Activated naive CD4-positive, alpha-beta T cell treated with anti-CD3 and anti-CD28 coated beads, Interleukin-2, amount 10 ng/mL, durations not matched to agents 7 days and 5 days (primary cell): Measurements from ENCODE around the gene CACNA2D4.
"Not testable (repeated sequence)": the region's sequence is repeated elsewhere in the genome, so short reads cannot be mapped to it uniquely, and the experiment has no call there.

Experiments
- CTCF ChIA-PET: fragments of 350-600 bp; sonication (Branson Sonifier 250); formaldehyde crosslinking; loops from one replicate; lab custom pipeline; 2021; ENCODE audit warnings: antibody characterized with exemption; lab: Charles Lee
- DNase-seq: peaks from one replicate; pipeline ENCODE4 v3.0.0-alpha.2; 2020
- H3K27ac Mint-ChIP-seq: one replicate; pipeline ENCODE4 v1.8.0; 2021; ENCODE audit warnings: mild to moderate bottlenecking, moderate library complexity, mixed read lengths
- H3K27me3 Mint-ChIP-seq: one replicate; pipeline ENCODE4 v1.8.0; 2021; ENCODE audit warnings: mild to moderate bottlenecking, mixed read lengths
- H3K36me3 Mint-ChIP-seq: one replicate; pipeline ENCODE4 v1.8.0; 2021; ENCODE audit warnings: mixed read lengths
- H3K4me1 Mint-ChIP-seq: one replicate; pipeline ENCODE4 v1.8.0; 2021; ENCODE audit warnings: mixed read lengths
- H3K4me3 Mint-ChIP-seq: one replicate; pipeline ENCODE4 v1.8.0; 2021; ENCODE audit warnings: mild to moderate bottlenecking, moderate library complexity, mixed read lengths
- H3K9me3 Mint-ChIP-seq: one replicate; pipeline ENCODE4 v1.8.0; 2021; ENCODE audit warnings: mixed read lengths

Gene CACNA2D4

GRCh38 chr12:1918081-1918883, at the start of gene CACNA2D4:
Gene CACNA2D4, minus strand, starts transcription at chr12:1918652. Its CDS starts 179 bp downstream, at chr12:1918473.
- Mint-ChIP-seq H3K27me3 (peaks cover 51% of the 10 kb centered on the region), H3K4me3 (no peak within 1 kb of the TSS), H3K36me3 (peaks cover 7% of the 10 kb centered on the region), H3K4me1 (peaks cover 31% of the 10 kb centered on the region), H3K27ac (no peak within 1 kb of the TSS), H3K9me3 (peaks cover 2% of the 10 kb centered on the region)
- CTCF ChIA-PET, result interaction anchor here (1.2 to 1.8 kb wide), 3 partner anchors 22 to 284 kb away, joined by 3 to 10 read pairs (median 3); no protein-coding TSS in a partner anchor
- DNase-seq, result no peak

DNA sequence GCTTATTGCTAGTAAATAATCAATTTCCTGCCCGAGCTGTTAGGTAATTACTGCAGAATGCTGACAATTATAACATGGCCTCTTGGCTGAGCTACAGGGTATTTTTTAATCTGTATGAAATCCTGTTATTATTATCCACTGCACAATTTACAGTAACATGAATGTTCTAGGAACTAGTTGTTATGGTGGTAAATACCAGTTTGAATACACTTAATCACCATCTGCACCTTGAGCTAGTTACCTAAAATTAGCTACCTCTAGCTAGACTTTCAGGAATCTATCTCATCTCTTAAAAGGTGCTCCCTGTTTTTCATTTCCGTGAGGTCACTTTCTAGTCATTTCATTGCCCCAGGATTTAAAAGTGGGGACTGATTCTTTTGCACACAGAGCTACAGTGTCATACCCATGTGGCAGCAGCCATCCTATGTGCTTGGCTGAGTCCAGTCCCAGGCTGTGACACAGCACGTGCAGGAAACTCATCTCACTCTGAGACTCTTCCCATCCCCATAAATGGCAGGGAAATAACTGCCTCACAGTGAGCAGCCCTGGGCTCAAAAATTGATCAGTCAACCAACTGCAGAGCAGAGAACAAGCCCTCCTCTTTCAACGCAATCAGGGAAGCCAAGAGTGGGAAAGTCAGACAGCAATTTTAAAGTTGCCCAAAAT, 48.2 kb upstream of the CACNA2D4 start:
- Mint-ChIP-seq H3K4me1 (peaks cover 3% of the 10 kb centered on the region), H3K4me3 (no peak overlapping the region), H3K36me3 (peaks cover 19% of the 10 kb centered on the region), H3K27me3 (no peaks in the 10 kb centered on the region), H3K27ac (no peak overlapping the region), H3K9me3 (no peaks in the 10 kb centered on the region)
- CTCF ChIA-PET, result no interaction called here
- no peak for DNase-seq

GRCh38 chr12:1965916-1966315, 47.5 kb upstream of the CACNA2D4 start:
- Mint-ChIP-seq H3K36me3 (peaks cover 19% of the 10 kb centered on the region), H3K27ac (no peak overlapping the region), H3K27me3 (no peaks in the 10 kb centered on the region), H3K4me1 (peaks cover 3% of the 10 kb centered on the region), H3K9me3 (no peaks in the 10 kb centered on the region), H3K4me3 (no peak overlapping the region)
- DNase-seq, result no peak
- CTCF ChIA-PET, result no interaction called here

DNA sequence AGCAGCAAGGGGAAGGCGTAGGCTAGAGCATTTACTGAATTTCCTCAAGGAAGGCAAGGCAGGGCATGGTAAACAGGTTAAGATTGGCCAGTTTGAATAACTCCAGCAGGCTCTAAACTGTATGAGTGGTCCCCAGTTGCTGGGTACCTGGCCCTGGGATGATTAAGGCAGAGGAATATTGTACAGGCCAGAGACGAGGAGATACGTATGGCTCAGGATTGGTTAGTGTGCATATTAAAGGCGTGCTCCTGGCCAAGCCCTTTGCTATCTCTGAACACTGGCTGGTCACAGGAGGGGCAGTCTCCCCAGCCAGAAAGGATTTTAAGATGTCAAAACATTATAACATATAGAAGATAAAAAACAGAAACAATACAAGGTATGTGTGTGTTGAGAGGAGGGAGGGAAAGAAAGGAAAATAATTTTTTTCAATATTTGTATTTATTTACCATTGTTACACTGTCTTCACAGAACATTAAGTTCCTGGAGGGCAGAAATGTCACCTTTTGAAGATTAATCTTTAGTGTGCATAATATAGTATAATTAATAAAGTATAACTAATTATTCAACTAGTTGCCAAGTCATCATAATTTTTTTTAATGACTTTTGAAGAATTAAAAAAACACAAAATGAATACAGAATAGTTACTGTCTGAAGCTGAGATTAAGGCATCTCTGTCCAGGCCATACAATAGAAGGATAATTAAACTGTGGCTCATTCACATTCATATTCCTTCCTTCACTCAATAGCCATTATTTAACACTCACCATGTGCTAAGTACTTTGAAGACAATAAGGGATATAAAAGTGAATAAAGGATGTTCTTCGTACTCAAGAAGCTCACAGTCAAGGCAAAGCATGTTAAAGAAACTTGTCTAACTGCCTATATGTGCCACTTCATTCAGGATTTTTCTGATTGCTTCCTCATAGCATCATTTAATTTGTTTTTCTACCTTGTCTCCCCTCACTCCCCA, 43.9 kb upstream of the CACNA2D4 start:
- no peaks in the 10 kb centered on the region for H3K27me3 Mint-ChIP-seq
- H3K27ac Mint-ChIP-seq, result no peak overlapping the region
- H3K4me3 Mint-ChIP-seq, result no peak overlapping the region
- H3K9me3 Mint-ChIP-seq, result no peaks in the 10 kb centered on the region
- DNase-seq, result no peak
- peaks cover 26% of the 10 kb centered on the region for H3K36me3 Mint-ChIP-seq
- CTCF ChIA-PET, result interaction anchor here (1.1 kb wide), 1 partner anchor 15 kb away, joined by 3 read pairs; no protein-coding TSS in a partner anchor
- peaks cover 3% of the 10 kb centered on the region for H3K4me1 Mint-ChIP-seq

GRCh38 chr12:1956716-1957115, 38.3 kb upstream of the CACNA2D4 start:
- H3K4me3 Mint-ChIP-seq, result no peak overlapping the region

DNA sequence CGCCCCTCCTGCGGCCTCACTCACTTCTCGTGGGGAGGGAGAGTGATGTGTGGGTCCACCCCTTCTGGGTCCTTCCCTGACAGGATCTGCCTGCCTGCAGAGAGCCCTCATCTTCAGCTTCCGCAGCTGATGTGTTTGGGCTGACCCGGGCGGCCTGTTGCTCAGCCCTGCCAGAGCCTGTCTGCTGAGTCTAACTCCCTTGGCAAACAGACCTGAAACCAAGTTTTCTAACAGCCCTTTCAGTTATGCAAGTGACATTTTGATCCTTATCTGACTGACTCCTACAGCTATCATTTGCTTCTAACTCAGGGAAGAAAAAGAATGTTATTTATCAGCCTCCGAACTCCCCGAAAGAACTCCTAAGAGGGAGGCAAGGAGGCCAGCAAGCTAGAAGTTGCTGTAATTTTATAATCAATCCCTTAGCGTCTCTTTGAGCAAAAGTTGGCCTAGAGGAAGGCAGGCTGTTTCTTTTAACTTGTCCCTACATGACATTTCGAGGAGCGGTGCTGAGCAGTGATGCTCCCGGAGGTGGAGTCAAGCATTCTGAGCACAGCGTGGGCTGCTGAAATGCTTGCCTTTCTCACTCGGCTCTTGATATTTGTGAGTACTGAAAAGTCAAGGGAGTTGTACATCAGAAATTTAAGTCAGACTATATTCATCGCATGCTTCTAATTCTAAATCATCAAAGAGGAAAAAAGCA, 31.5 kb upstream of the CACNA2D4 start:
- no peak for DNase-seq

More at GRCh38 chr12:1956716-1957115, 38.3 kb upstream of the CACNA2D4 start:
- no peak for DNase-seq
- Mint-ChIP-seq H3K4me1 (no peaks in the 10 kb centered on the region), H3K27me3 (no peaks in the 10 kb centered on the region), H3K27ac (no peak overlapping the region), H3K36me3 (peaks cover 18% of the 10 kb centered on the region), H3K9me3 (no peaks in the 10 kb centered on the region)
- CTCF ChIA-PET, result no interaction called here

DNA sequence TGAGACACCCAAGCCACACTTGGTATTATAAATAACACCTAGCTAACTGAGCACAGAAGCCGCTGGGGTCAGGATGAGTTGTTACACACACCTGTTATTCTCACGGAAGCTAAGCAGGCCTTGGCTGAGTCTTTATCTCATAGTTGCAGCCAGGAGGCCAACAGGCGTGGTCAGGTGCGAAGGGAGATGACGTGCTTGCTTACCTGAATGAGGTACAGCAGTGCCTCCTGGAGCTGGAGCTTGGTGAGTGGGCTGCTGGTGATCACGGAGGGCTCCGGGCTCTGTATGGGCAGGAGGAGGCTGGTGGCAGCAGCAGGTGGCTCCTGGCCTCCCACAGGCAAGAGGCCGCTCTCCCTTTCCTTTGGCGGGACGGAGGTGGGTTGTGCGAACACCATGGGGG, 30.4 kb upstream of the CACNA2D4 start:
- CTCF ChIA-PET, result interaction anchor here (0.7 to 2.4 kb wide), 3 partner anchors 9 to 158 kb away, joined by 3 to 12 read pairs (median 3); no protein-coding TSS in a partner anchor
- no peaks in the 10 kb centered on the region for H3K4me1 Mint-ChIP-seq
- peaks cover 4% of the 10 kb centered on the region for H3K9me3 Mint-ChIP-seq
- H3K27me3 Mint-ChIP-seq, result no peaks in the 10 kb centered on the region
- no peak for DNase-seq
- H3K4me3 Mint-ChIP-seq, result no peak overlapping the region
- H3K27ac Mint-ChIP-seq, result no peak overlapping the region
- H3K36me3 Mint-ChIP-seq, result peaks cover 50% of the 10 kb centered on the region

More for the DNA sequence above, 31.5 kb upstream of the CACNA2D4 start:
- Mint-ChIP-seq H3K4me1 (no peaks in the 10 kb centered on the region), H3K27me3 (no peaks in the 10 kb centered on the region), H3K4me3 (no peak overlapping the region), H3K9me3 (peaks cover 4% of the 10 kb centered on the region), H3K27ac (no peak overlapping the region), H3K36me3 (peaks cover 47% of the 10 kb centered on the region)
- CTCF ChIA-PET, result interaction anchor here (1.4 to 2.4 kb wide), 2 partner anchors 10 to 85 kb away, joined by 3 to 12 read pairs; no protein-coding TSS in a partner anchor

- Mint-ChIP-seq H3K9me3 (peaks cover 4% of the 10 kb centered on the region), H3K36me3 (peaks cover 43% of the 10 kb centered on the region), H3K4me1 (no peaks in the 10 kb centered on the region), H3K4me3 (no peak overlapping the region), H3K27ac (no peak overlapping the region), H3K27me3 (no peaks in the 10 kb centered on the region)
- CTCF ChIA-PET, result no interaction called here
- no peak for DNase-seq
Observed at GRCh38 chr12:1947081-1947480, 28.6 kb upstream of the CACNA2D4 start.

- Mint-ChIP-seq H3K4me3 (no peak overlapping the region), H3K4me1 (no peaks in the 10 kb centered on the region), H3K36me3 (peaks cover 37% of the 10 kb centered on the region), H3K27ac (no peak overlapping the region), H3K9me3 (peaks cover 4% of the 10 kb centered on the region), H3K27me3 (no peaks in the 10 kb centered on the region)
- no peak for DNase-seq
- CTCF ChIA-PET, result no interaction called here
Observed at GRCh38 chr12:1946296-1946695, 27.8 kb upstream of the CACNA2D4 start.

GRCh38 chr12:1945502-1945901, 27.1 kb upstream of the CACNA2D4 start:
- H3K27me3 Mint-ChIP-seq, H3K4me1 Mint-ChIP-seq, DNase-seq, H3K9me3 Mint-ChIP-seq, H3K27ac Mint-ChIP-seq, H3K4me3 Mint-ChIP-seq, CTCF ChIA-PET: not testable (repeated sequence)
- peaks cover 40% of the 10 kb centered on the region for H3K36me3 Mint-ChIP-seq

GRCh38 chr12:1939801-1940607, 21.6 kb upstream of the CACNA2D4 start:
- H3K27me3 Mint-ChIP-seq, result no peaks in the 10 kb centered on the region
- peaks cover 4% of the 10 kb centered on the region for H3K4me1 Mint-ChIP-seq
- H3K4me3 Mint-ChIP-seq, result no peak overlapping the region
- CTCF ChIA-PET, result interaction anchor here (0.6 to 4.6 kb wide), 32 partner anchors 9 to 310 kb away, joined by 3 to 110 read pairs (median 4); partner anchors contain the start of gene CACNA2D4
- no peak overlapping the region for H3K27ac Mint-ChIP-seq
- no peaks in the 10 kb centered on the region for H3K9me3 Mint-ChIP-seq
- peak; percentile 92 for DNase-seq
- peaks cover 15% of the 10 kb centered on the region for H3K36me3 Mint-ChIP-seq

GRCh38 chr12:1939331-1939730, 20.9 kb upstream of the CACNA2D4 start:
- H3K9me3 Mint-ChIP-seq, result no peaks in the 10 kb centered on the region
- peaks cover 10% of the 10 kb centered on the region for H3K36me3 Mint-ChIP-seq
- H3K4me1 Mint-ChIP-seq, result peaks cover 4% of the 10 kb centered on the region
- H3K27me3 Mint-ChIP-seq, result no peaks in the 10 kb centered on the region
- CTCF ChIA-PET, result interaction anchor here (0.9 to 4.6 kb wide), 27 partner anchors 9 to 309 kb away, joined by 3 to 110 read pairs (median 4); partner anchors contain the start of gene CACNA2D4
- DNase-seq, result no peak
- peak overlapping the region; percentile 34 for H3K27ac Mint-ChIP-seq
- no peak overlapping the region for H3K4me3 Mint-ChIP-seq
